WTC11 (cell line): ENCODE measurements around the gene FLT4. TPM values are rescaled to one million over a fixed set of nuclear protein-coding genes. Genes with fewer than 3 reads are reported as not detected.

Source experiments
- ATAC-seq: fragments of 200-7000 bp; cut with Tn5 transposase; 2 replicates; pipeline ENCODE4 v1.10.0; 2021; ENCODE audit warnings: mild to moderate bottlenecking, moderate library complexity
- CTCF ChIA-PET: fragments of 300-600 bp; sonication (Branson Sonifier 250); formaldehyde crosslinking; loops from one replicate; lab custom pipeline; 2021; ENCODE audit warnings: antibody characterized with exemption; lab: Charles Lee
- POLR2A ChIA-PET: fragments of 350-600 bp; sonication (Branson Sonifier 250); formaldehyde crosslinking; loops from one replicate; lab custom pipeline; 2021; ENCODE audit warnings: antibody characterized with exemption; lab: Charles Lee
- DNase-seq: peaks from one replicate; pipeline ENCODE4 v3.0.0; 2021; ENCODE audit warnings: low spot score
- H3K27ac Mint-ChIP-seq: 2 replicates; pipeline ENCODE4 v1.8.0; 2021; ENCODE audit warnings: mixed read lengths
- H3K27me3 Mint-ChIP-seq: 2 replicates; pipeline ENCODE4 v1.8.0; 2021; ENCODE audit warnings: low read depth, mild to moderate bottlenecking, moderate library complexity, mixed read lengths
- H3K36me3 Mint-ChIP-seq: 2 replicates; pipeline ENCODE4 v1.8.0; 2021; ENCODE audit warnings: mixed read lengths
- H3K4me1 Mint-ChIP-seq: 2 replicates; pipeline ENCODE4 v1.8.0; 2022; ENCODE audit warnings: mixed read lengths
- H3K4me3 Mint-ChIP-seq: 2 replicates; pipeline ENCODE4 v1.8.0; 2021; ENCODE audit warnings: mild to moderate bottlenecking, moderate library complexity, mixed read lengths
- H3K9me3 Mint-ChIP-seq: 2 replicates; pipeline ENCODE4 v1.8.0; 2021; ENCODE audit warnings: mixed read lengths
- AFF4 ChIP-seq: sonication (generic); formaldehyde crosslinking; IDR thresholded peaks from 2 replicates; pipeline ENCODE4 v1.8.1; 2023; ENCODE audit warnings: mild to moderate bottlenecking, missing genetic modification reagents, borderline replicate concordance
- ETV6 ChIP-seq: sonication (generic); formaldehyde crosslinking; IDR thresholded peaks from 2 replicates; pipeline ENCODE4 v1.8.1; 2022; ENCODE audit warnings: mild to moderate bottlenecking, missing genetic modification reagents
- FOXK1 ChIP-seq: sonication (generic); formaldehyde crosslinking; IDR thresholded peaks from 2 replicates; pipeline ENCODE4 v1.8.0; 2022; ENCODE audit warnings: mild to moderate bottlenecking, moderate library complexity, missing genetic modification reagents
- HMGXB4 ChIP-seq: sonication (generic); formaldehyde crosslinking; IDR thresholded peaks from 2 replicates; pipeline ENCODE4 v1.8.1; 2023; ENCODE audit warnings: mild to moderate bottlenecking, moderate library complexity, missing genetic modification reagents
- JAZF1 ChIP-seq: fragments of 250-450 bp; sonication (Bioruptor Pico); IDR thresholded peaks from 2 replicates; pipeline ENCODE4 v1.9.0; 2021; ENCODE audit warnings: moderate library complexity, mild to moderate bottlenecking, inconsistent platforms
- NFATC4 ChIP-seq: fragments of 250-450 bp; sonication (Bioruptor Pico); IDR thresholded peaks from 2 replicates; pipeline ENCODE4 v1.9.0; 2021; ENCODE audit warnings: mild to moderate bottlenecking
- SMAD3 ChIP-seq: sonication (generic); formaldehyde crosslinking; IDR thresholded peaks from 2 replicates; pipeline ENCODE4 v1.8.0; 2022; ENCODE audit warnings: missing genetic modification reagents, mild to moderate bottlenecking, borderline replicate concordance
- ZNF416 ChIP-seq: fragments of 250-450 bp; sonication (Bioruptor Pico); IDR thresholded peaks from 2 replicates; pipeline ENCODE4 v1.9.0; 2021; ENCODE audit warnings: mild to moderate bottlenecking, inconsistent platforms
- ZNF423 ChIP-seq: fragments of 250-450 bp; sonication (Bioruptor Pico); IDR thresholded peaks from 2 replicates; pipeline ENCODE4 v2.1.2; 2022; ENCODE audit warnings: mild to moderate bottlenecking, moderate library complexity
- ZNF532 ChIP-seq: fragments of 250-450 bp; sonication (Bioruptor Pico); IDR thresholded peaks from 2 replicates; pipeline ENCODE4 v1.9.0; 2021; ENCODE audit warnings: mild to moderate bottlenecking, borderline replicate concordance
- total RNA-seq: library from RNA; stranded (reverse); gene quantifications from 3 replicates; pipeline ENCODE4 v1.2.3, GENCODE V29; 2021
- TF ChIP-seq, protein P1 (sequence below): sonication (generic); formaldehyde crosslinking; IDR thresholded peaks from 2 replicates; pipeline ENCODE4 v1.8.0; 2022; ENCODE audit warnings: mild to moderate bottlenecking, missing genetic modification reagents
- TF ChIP-seq, protein P2 (sequence below): sonication (generic); formaldehyde crosslinking; conservative IDR thresholded peaks from 2 replicates; pipeline ENCODE4 v1.8.1; 2023; ENCODE audit warnings: mild to moderate bottlenecking, low read depth, missing genetic modification reagents, moderate library complexity
- TF ChIP-seq, protein P3 (sequence below): sonication (generic); formaldehyde crosslinking; conservative IDR thresholded peaks from 2 replicates; pipeline ENCODE4 v1.8.1; 2022; ENCODE audit warnings: mild to moderate bottlenecking, missing genetic modification reagents
- TF ChIP-seq, protein P4 (sequence below): fragments of 250-450 bp; sonication (Bioruptor Pico); IDR thresholded peaks from 2 replicates; pipeline ENCODE4 v1.9.0; 2021; ENCODE audit warnings: mild to moderate bottlenecking
- TF ChIP-seq, protein P5 (sequence below): fragments of 250-450 bp; sonication (Bioruptor Pico); IDR thresholded peaks from 2 replicates; pipeline ENCODE4 v1.9.0; 2021; ENCODE audit warnings: mild to moderate bottlenecking
- TF ChIP-seq, protein P6 (sequence below): sonication (generic); formaldehyde crosslinking; IDR thresholded peaks from 2 replicates; pipeline ENCODE4 v1.8.1; 2023; ENCODE audit warnings: mild to moderate bottlenecking, missing genetic modification reagents, moderate library complexity

Gene FLT4
- total RNA-seq, 1 experiment from 2014 or later = 12.4 TPM

DNA sequence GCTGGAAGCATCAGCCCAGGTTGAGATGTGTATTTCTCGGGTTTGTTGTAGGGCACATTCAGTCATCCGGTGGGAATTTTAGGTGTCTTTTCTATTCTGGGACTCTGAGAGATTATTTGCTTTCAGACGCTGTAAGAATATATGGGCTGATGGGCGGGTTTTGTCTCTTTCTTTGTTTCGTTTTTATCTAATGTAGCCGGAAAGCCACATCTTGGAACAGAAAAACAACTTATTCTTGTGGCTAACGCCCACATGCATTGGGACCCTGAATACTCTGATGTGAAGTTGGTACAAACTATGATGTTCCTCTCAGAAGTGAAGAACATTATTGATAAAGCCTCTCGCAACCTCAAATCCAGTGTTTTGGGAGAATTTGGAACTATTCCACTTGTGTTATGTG is 80.5 kb downstream of the FLT4 start (continued):
- TF ChIP-seq, protein P1, sequence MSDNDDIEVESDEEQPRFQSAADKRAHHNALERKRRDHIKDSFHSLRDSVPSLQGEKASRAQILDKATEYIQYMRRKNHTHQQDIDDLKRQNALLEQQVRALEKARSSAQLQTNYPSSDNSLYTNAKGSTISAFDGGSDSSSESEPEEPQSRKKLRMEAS (CRISPR knock-in tag) = no peak
- TF ChIP-seq ZNF416 (CRISPR knock-in tag) = no peak
- TF ChIP-seq ZNF532 (CRISPR knock-in tag) = no peak
- no peak for TF ChIP-seq JAZF1 (CRISPR knock-in tag)
- TF ChIP-seq, protein P2, sequence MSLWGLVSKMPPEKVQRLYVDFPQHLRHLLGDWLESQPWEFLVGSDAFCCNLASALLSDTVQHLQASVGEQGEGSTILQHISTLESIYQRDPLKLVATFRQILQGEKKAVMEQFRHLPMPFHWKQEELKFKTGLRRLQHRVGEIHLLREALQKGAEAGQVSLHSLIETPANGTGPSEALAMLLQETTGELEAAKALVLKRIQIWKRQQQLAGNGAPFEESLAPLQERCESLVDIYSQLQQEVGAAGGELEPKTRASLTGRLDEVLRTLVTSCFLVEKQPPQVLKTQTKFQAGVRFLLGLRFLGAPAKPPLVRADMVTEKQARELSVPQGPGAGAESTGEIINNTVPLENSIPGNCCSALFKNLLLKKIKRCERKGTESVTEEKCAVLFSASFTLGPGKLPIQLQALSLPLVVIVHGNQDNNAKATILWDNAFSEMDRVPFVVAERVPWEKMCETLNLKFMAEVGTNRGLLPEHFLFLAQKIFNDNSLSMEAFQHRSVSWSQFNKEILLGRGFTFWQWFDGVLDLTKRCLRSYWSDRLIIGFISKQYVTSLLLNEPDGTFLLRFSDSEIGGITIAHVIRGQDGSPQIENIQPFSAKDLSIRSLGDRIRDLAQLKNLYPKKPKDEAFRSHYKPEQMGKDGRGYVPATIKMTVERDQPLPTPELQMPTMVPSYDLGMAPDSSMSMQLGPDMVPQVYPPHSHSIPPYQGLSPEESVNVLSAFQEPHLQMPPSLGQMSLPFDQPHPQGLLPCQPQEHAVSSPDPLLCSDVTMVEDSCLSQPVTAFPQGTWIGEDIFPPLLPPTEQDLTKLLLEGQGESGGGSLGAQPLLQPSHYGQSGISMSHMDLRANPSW (CRISPR knock-in tag) = no peak
- TF ChIP-seq, protein P3, sequence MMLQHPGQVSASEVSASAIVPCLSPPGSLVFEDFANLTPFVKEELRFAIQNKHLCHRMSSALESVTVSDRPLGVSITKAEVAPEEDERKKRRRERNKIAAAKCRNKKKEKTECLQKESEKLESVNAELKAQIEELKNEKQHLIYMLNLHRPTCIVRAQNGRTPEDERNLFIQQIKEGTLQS (CRISPR knock-in tag) = no peak
- TF ChIP-seq ZNF423 (CRISPR knock-in tag) = no peak
- TF ChIP-seq, protein P4, sequence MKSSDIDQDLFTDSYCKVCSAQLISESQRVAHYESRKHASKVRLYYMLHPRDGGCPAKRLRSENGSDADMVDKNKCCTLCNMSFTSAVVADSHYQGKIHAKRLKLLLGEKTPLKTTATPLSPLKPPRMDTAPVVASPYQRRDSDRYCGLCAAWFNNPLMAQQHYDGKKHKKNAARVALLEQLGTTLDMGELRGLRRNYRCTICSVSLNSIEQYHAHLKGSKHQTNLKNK = no peak
- TF ChIP-seq ETV6 (CRISPR knock-in tag) = no peak
- TF ChIP-seq, protein P5, sequence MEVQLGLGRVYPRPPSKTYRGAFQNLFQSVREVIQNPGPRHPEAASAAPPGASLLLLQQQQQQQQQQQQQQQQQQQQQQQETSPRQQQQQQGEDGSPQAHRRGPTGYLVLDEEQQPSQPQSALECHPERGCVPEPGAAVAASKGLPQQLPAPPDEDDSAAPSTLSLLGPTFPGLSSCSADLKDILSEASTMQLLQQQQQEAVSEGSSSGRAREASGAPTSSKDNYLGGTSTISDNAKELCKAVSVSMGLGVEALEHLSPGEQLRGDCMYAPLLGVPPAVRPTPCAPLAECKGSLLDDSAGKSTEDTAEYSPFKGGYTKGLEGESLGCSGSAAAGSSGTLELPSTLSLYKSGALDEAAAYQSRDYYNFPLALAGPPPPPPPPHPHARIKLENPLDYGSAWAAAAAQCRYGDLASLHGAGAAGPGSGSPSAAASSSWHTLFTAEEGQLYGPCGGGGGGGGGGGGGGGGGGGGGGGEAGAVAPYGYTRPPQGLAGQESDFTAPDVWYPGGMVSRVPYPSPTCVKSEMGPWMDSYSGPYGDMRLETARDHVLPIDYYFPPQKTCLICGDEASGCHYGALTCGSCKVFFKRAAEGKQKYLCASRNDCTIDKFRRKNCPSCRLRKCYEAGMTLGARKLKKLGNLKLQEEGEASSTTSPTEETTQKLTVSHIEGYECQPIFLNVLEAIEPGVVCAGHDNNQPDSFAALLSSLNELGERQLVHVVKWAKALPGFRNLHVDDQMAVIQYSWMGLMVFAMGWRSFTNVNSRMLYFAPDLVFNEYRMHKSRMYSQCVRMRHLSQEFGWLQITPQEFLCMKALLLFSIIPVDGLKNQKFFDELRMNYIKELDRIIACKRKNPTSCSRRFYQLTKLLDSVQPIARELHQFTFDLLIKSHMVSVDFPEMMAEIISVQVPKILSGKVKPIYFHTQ (CRISPR knock-in tag) = no peak

GRCh38 chr5:180563994-180564393 is 85.4 kb downstream of the FLT4 start:
- DNase-seq (no peak), ATAC-seq (no peak)
- Mint-ChIP-seq H3K27me3 (no peaks in the 10 kb centered on the region), H3K27ac (no peak overlapping the region), H3K36me3 (peaks cover 70% of the 10 kb centered on the region), H3K9me3 (no peaks in the 10 kb centered on the region), H3K4me1 (no peaks in the 10 kb centered on the region), H3K4me3 (no peak overlapping the region)
- CTCF ChIA-PET = no interaction called here
- POLR2A ChIA-PET = no interaction called here
- TF ChIP-seq SMAD3 (CRISPR knock-in tag) (no peak), AFF4 (CRISPR knock-in tag) (no peak), FOXK1 (CRISPR knock-in tag) (no peak), NFATC4 (CRISPR knock-in tag) (no peak), HMGXB4 (CRISPR knock-in tag) (no peak)
- TF ChIP-seq, protein P6, sequence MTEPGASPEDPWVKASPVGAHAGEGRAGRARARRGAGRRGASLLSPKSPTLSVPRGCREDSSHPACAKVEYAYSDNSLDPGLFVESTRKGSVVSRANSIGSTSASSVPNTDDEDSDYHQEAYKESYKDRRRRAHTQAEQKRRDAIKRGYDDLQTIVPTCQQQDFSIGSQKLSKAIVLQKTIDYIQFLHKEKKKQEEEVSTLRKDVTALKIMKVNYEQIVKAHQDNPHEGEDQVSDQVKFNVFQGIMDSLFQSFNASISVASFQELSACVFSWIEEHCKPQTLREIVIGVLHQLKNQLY (CRISPR knock-in tag) = no peak
